ENCODE results near the gene FAIM2. TPM values are rescaled to one million over a fixed set of nuclear protein-coding genes. Genes with fewer than 3 reads are reported as not detected.

The FAIM2 gene
- total RNA-seq, 1 experiment from 2014 or later, result 0.49 TPM

DNA sequence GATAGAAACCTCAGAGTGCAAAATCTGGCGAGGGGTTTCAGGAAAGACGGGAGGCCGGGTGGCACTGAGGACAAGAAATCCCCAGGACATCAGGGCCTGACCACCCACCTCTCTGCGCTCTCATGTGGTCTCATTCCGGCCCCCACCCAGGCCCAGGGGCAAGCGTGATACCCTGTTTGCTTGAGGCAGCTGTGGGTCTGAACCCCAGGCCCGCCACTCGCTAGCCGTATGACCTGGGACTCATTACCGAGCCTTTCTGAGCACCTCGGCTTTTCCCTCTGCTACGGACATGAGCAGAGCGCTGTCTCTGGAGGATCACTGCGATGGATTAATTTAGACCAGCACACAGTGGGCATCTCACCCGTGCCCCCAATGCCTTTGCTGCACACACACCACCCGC lies 35.3 kb downstream of the FAIM2 start:
- Histone ChIP-seq H3K4me1 (ENCODE audit: control insufficient read depth, insufficient read depth, low read length) (peaks cover 36% of the 10 kb centered on the region), H3K27ac (ENCODE audit: low read length) (peak overlapping the region; percentile 60), H3K36me3 (ENCODE audit: control insufficient read depth, insufficient read depth, low read length) (no peaks in the 10 kb centered on the region), H3K9me3 (ENCODE audit: control insufficient read depth, insufficient read depth, low read depth, low read length) (no peaks in the 10 kb centered on the region), H3K4me3 (ENCODE audit: low read depth in 2 of 2, low read length in 2 of 2) (no peak overlapping the region), H3K27me3 (ENCODE audit: control insufficient read depth, insufficient read depth, low read length) (no peaks in the 10 kb centered on the region)
- CTCF ChIA-PET, result interaction anchor here (1.3 to 2.5 kb wide), 3 partner anchors 77 to 202 kb away, joined by 3 to 8 read pairs (median 4); no protein-coding TSS in a partner anchor
- intact Hi-C loops (cut with micrococcal nuclease; ENCODE audit: unreplicated experiment) (loop anchor here (5.0 to 10.0 kb wide), 2 partner anchors 79 to 186 kb away; partner anchors contain the start of gene ASIC1), in situ Hi-C loops (cut with HindIII; ENCODE audit: low pct_unique_long_range_greater_than_20kb, low sequenced_read_pairs) (no loop called here)
- DNase-seq (ENCODE audit: low read depth, low spot score), result no peak
- no TSS peak for BruUV-seq (replicated peaks)
- TF ChIP-seq POLR2AphosphoS5 (IDR thresholded peaks at IDR 0.05; ENCODE audit: low read depth, low read length) (no peak), SIN3A (IDR thresholded peaks at IDR 0.05; ENCODE audit: borderline replicate concordance, insufficient read depth, low read depth, low read length) (no peak), TCF7L2 (IDR thresholded peaks at IDR 0.05; ENCODE audit: low read depth, low read length) (no peak)
- TF ChIP-seq, protein P1, sequence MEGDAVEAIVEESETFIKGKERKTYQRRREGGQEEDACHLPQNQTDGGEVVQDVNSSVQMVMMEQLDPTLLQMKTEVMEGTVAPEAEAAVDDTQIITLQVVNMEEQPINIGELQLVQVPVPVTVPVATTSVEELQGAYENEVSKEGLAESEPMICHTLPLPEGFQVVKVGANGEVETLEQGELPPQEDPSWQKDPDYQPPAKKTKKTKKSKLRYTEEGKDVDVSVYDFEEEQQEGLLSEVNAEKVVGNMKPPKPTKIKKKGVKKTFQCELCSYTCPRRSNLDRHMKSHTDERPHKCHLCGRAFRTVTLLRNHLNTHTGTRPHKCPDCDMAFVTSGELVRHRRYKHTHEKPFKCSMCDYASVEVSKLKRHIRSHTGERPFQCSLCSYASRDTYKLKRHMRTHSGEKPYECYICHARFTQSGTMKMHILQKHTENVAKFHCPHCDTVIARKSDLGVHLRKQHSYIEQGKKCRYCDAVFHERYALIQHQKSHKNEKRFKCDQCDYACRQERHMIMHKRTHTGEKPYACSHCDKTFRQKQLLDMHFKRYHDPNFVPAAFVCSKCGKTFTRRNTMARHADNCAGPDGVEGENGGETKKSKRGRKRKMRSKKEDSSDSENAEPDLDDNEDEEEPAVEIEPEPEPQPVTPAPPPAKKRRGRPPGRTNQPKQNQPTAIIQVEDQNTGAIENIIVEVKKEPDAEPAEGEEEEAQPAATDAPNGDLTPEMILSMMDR (IDR thresholded peaks at IDR 0.05), result no peak
- TF ChIP-seq, protein P2, sequence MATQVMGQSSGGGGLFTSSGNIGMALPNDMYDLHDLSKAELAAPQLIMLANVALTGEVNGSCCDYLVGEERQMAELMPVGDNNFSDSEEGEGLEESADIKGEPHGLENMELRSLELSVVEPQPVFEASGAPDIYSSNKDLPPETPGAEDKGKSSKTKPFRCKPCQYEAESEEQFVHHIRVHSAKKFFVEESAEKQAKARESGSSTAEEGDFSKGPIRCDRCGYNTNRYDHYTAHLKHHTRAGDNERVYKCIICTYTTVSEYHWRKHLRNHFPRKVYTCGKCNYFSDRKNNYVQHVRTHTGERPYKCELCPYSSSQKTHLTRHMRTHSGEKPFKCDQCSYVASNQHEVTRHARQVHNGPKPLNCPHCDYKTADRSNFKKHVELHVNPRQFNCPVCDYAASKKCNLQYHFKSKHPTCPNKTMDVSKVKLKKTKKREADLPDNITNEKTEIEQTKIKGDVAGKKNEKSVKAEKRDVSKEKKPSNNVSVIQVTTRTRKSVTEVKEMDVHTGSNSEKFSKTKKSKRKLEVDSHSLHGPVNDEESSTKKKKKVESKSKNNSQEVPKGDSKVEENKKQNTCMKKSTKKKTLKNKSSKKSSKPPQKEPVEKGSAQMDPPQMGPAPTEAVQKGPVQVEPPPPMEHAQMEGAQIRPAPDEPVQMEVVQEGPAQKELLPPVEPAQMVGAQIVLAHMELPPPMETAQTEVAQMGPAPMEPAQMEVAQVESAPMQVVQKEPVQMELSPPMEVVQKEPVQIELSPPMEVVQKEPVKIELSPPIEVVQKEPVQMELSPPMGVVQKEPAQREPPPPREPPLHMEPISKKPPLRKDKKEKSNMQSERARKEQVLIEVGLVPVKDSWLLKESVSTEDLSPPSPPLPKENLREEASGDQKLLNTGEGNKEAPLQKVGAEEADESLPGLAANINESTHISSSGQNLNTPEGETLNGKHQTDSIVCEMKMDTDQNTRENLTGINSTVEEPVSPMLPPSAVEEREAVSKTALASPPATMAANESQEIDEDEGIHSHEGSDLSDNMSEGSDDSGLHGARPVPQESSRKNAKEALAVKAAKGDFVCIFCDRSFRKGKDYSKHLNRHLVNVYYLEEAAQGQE (IDR thresholded peaks at IDR 0.05; ENCODE audit: insufficient read depth in 1 of 2, low read depth in 2 of 2, low read length in 1 of 2), result no peak
- no peak for ATAC-seq
- POLR2A ChIA-PET, result no interaction called here

DNA sequence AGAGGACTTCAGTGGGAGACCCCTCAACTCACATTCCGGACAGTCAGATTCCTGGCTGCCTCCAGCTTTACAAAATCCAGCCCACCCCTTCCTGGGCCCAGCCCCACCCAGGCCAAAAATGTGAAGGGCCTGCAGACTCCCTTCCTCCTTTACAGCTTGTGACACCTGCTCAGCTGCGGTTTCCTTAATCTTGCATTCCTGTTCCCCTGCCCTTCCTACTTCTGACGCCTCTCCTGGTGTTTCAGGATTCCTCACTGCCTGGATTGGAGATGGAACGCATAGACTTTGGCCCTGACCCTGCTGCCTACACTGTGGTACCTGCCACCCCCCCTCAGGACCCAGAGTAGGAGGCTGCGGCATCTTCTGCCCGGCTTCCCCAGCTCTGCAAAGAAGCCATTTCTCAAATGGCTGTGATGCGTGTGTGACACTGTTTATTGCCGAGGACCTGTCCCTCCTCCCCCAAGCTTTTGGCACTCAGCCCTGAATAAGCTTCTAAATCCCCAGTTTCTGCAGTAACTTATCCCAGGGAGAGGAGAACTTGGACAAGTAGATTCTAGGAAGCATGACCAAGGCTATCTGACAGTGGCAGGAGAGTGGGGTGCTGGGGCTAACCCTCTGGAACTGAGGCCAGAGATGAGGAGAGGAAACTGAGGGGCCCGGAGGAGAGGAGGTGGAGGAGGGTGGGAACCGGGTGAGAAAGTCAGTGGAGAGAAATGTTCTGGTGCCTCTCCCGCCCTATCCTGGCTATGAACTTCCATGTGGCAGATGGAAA lies 35.9 kb downstream of the FAIM2 start:
- Histone ChIP-seq H3K4me3 (ENCODE audit: low read depth in 2 of 2, low read length in 2 of 2) (no peak overlapping the region), H3K4me1 (ENCODE audit: control insufficient read depth, insufficient read depth, low read length) (peaks cover 34% of the 10 kb centered on the region), H3K9me3 (ENCODE audit: control insufficient read depth, insufficient read depth, low read depth, low read length) (no peaks in the 10 kb centered on the region), H3K27me3 (ENCODE audit: control insufficient read depth, insufficient read depth, low read length) (no peaks in the 10 kb centered on the region), H3K27ac (ENCODE audit: low read length) (peak overlapping the region; percentile 60), H3K36me3 (ENCODE audit: control insufficient read depth, insufficient read depth, low read length) (no peaks in the 10 kb centered on the region)
- no TSS peak for BruUV-seq (replicated peaks)
- POLR2A ChIA-PET, result interaction anchor here (0.7 kb wide), 1 partner anchor 24 kb away, joined by 3 read pairs; no protein-coding TSS in a partner anchor
- TF ChIP-seq, protein P2 (IDR thresholded peaks at IDR 0.05; ENCODE audit: insufficient read depth in 1 of 2, low read depth in 2 of 2, low read length in 1 of 2), result no peak
- TF ChIP-seq, protein P1 (IDR thresholded peaks at IDR 0.05), result no peak
- TF ChIP-seq SIN3A (IDR thresholded peaks at IDR 0.05; ENCODE audit: borderline replicate concordance, insufficient read depth, low read depth, low read length) (no peak), TCF7L2 (IDR thresholded peaks at IDR 0.05; ENCODE audit: low read depth, low read length) (no peak), POLR2AphosphoS5 (IDR thresholded peaks at IDR 0.05; ENCODE audit: low read depth, low read length) (no peak)
- ATAC-seq (no peak), DNase-seq (ENCODE audit: low read depth, low spot score) (no peak)
- intact Hi-C loops (cut with micrococcal nuclease; ENCODE audit: unreplicated experiment), result loop anchor here (5.0 to 10.0 kb wide), 2 partner anchors 80 to 187 kb away; partner anchors contain the start of gene ASIC1
- in situ Hi-C loops (cut with HindIII; ENCODE audit: low pct_unique_long_range_greater_than_20kb, low sequenced_read_pairs), result no loop called here
- CTCF ChIA-PET, result interaction anchor here (0.6 to 2.5 kb wide), 5 partner anchors 12 to 203 kb away, joined by 3 to 8 read pairs (median 5); no protein-coding TSS in a partner anchor

All from Panc1 (cell line).